Activated CD4-positive, alpha-beta T cell treated with anti-CD3 and anti-CD28 coated beads, Interleukin-2, amount 50 U/mL, for 16 hours (primary cell): Measurements from ENCODE around the gene HCN1.
"Not testable (repeated sequence)": the region's sequence is repeated elsewhere in the genome, so short reads cannot be mapped to it uniquely, and the experiment has no call there.

Source experiments
- DNase-seq: peaks from one replicate; pipeline ENCODE4 v3.0.0-alpha.2; 2020

Gene HCN1

GRCh38 chr5:45609661-45610060, 86.5 kb downstream of the HCN1 start:
- DNase-seq, result no peak

- DNase-seq, result no peak
Observed at GRCh38 chr5:45604092-45604491, 92.1 kb downstream of the HCN1 start.

- no peak for DNase-seq
Observed at GRCh38 chr5:45601424-45601823, 94.8 kb downstream of the HCN1 start.

- no peak for DNase-seq
Observed at GRCh38 chr5:45596320-45596719, 99.9 kb downstream of the HCN1 start.

- DNase-seq, result not testable (repeated sequence)
Observed at GRCh38 chr5:45586001-45586400, 110.2 kb downstream of the HCN1 start.

- no peak for DNase-seq
Observed at GRCh38 chr5:45578270-45578669, 117.9 kb downstream of the HCN1 start.

GRCh38 chr5:45568813-45569212, 127.4 kb downstream of the HCN1 start:
- no peak for DNase-seq

- no peak for DNase-seq
Observed at GRCh38 chr5:45542421-45542820, 153.8 kb downstream of the HCN1 start.

GRCh38 chr5:45533663-45534062, 162.5 kb downstream of the HCN1 start:
- no peak for DNase-seq

- no peak for DNase-seq
Observed at GRCh38 chr5:45532826-45533624, 163.2 kb downstream of the HCN1 start.

- DNase-seq, result no peak
Observed at GRCh38 chr5:45521067-45521466, 175.1 kb downstream of the HCN1 start.

GRCh38 chr5:45512521-45512920, 183.7 kb downstream of the HCN1 start:
- no peak for DNase-seq

GRCh38 chr5:45509371-45509770, 186.8 kb downstream of the HCN1 start:
- no peak for DNase-seq

- DNase-seq, result no peak
Observed at GRCh38 chr5:45508135-45508534, 188.0 kb downstream of the HCN1 start.

- DNase-seq, result no peak
Observed at GRCh38 chr5:45507178-45507577, 189.0 kb downstream of the HCN1 start.

GRCh38 chr5:45499006-45499405, 197.2 kb downstream of the HCN1 start:
- DNase-seq, result not testable (repeated sequence)

- DNase-seq, result no peak
Observed at GRCh38 chr5:45491368-45491767, 204.8 kb downstream of the HCN1 start.

GRCh38 chr5:45484781-45485180, 211.4 kb downstream of the HCN1 start:
- DNase-seq, result no peak

GRCh38 chr5:45454114-45454513, 242.1 kb downstream of the HCN1 start:
- DNase-seq, result no peak

- DNase-seq, result not testable (repeated sequence)
Observed at GRCh38 chr5:45444856-45445255, 251.3 kb downstream of the HCN1 start.

GRCh38 chr5:45440466-45440865, 255.7 kb downstream of the HCN1 start:
- no peak for DNase-seq

- no peak for DNase-seq
Observed at GRCh38 chr5:45437752-45438151, 258.4 kb downstream of the HCN1 start.

GRCh38 chr5:45417285-45417998, 278.7 kb downstream of the HCN1 start:
- no peak for DNase-seq
